Measurements from ENCODE around the gene CLMN. TPM values are rescaled to one million over a fixed set of nuclear protein-coding genes. Genes with fewer than 3 reads are reported as not detected.

CLMN gene
- total and polyA plus RNA-seq, 2 of the 8 experiments (the other 6 are each of a cell fraction or from before 2014, with no cell fraction given) = 1.6 to 8.2 TPM

GRCh38 chr14:95235767-95236166 lies 83.9 kb downstream of the CLMN start:
- Histone ChIP-seq H3K14ac (ENCODE audit: insufficient read length) (no peak overlapping the region), H3K23me2 (ENCODE audit: low read depth, low read length) (peaks cover 2% of the 10 kb centered on the region; the same call in 1 of the 2 replicates), H2BK120ac (replicated peaks; ENCODE audit: low read depth, low read length) (no peak overlapping the region), H4K20me1 (replicated peaks in 1 of 2; ENCODE audit: control insufficient read depth in 1 of 2, insufficient read depth in 2 of 2, low read length in 2 of 2) (peaks cover 0 to 1% of the 10 kb centered on the region in 2 experiments), H3K9ac (replicated peaks in 1 of 4; ENCODE audit: extremely low read depth in 1 of 4, low read depth in 3 of 4, low read length in 3 of 4) (no peak overlapping the region), H3K9me3 (ENCODE audit: insufficient read depth in 2 of 2, low read depth in 1 of 2, low read length in 1 of 2) (no peaks in the 10 kb centered on the region), H3K36me3 (ENCODE audit: control insufficient read depth in 2 of 4, insufficient read depth in 4 of 4, low read length in 3 of 4) (no peaks in the 10 kb centered on the region), H3K4me1 (replicated peaks in 1 of 4; ENCODE audit: control insufficient read depth in 3 of 4, insufficient read depth in 4 of 4, low read length in 3 of 4) (peaks cover 0 to 6% (median 0%) of the 10 kb centered on the region in 4 experiments; a peak in 4 of 7 replicates), H4K5ac (ENCODE audit: insufficient read length, low read depth, low read length) (no peak overlapping the region), H2BK15ac (ENCODE audit: low read length) (no peak overlapping the region), H3K27ac (ENCODE audit: low read depth, low read length) (no peak overlapping the region), H3K4me3 (ENCODE audit: extremely low read depth in 1 of 4, insufficient read depth in 2 of 4, low read depth in 3 of 4, low read length in 4 of 4) (no peak overlapping the region), H3K4ac (replicated peaks; ENCODE audit: insufficient read length, low read depth, low read length) (no peak overlapping the region), H3K18ac (ENCODE audit: extremely low read depth, low read length) (no peak overlapping the region), H2BK5ac (ENCODE audit: low read depth, low read length) (no peak overlapping the region), H4K8ac (ENCODE audit: extremely low read depth, insufficient read depth, low read length) (no peak overlapping the region), H2BK12ac (ENCODE audit: low read depth, low read length) (no peak overlapping the region), H2BK20ac (ENCODE audit: low read length) (no peak overlapping the region), H2AK5ac (ENCODE audit: low read depth, low read length) (no peak overlapping the region), H3K79me1 (ENCODE audit: low read depth, low read length) (no peaks in the 10 kb centered on the region), H3K79me2 (ENCODE audit: control insufficient read depth in 1 of 2, insufficient read depth in 2 of 2, low read length in 2 of 2) (no peaks in the 10 kb centered on the region), H3K23ac (ENCODE audit: insufficient read length) (no peak overlapping the region), H3K4me2 (ENCODE audit: insufficient read depth in 1 of 2, low read depth in 2 of 2, low read length in 2 of 2) (no peak overlapping the region), H3K27me3 (replicated peaks in 1 of 4; ENCODE audit: control insufficient read depth in 3 of 4, extremely low read depth in 1 of 4, insufficient read depth in 3 of 4, low read length in 3 of 4) (no peaks in the 10 kb centered on the region), H3K56ac (replicated peaks; ENCODE audit: insufficient read length, low read depth, low read length) (no peak overlapping the region), H4K91ac (replicated peaks; ENCODE audit: insufficient read length, low read length) (no peak overlapping the region), H2AFZ (ENCODE audit: low read length) (no peak overlapping the region)
- ChIA-PET CTCF (ENCODE audit: partially characterized antibody) (interaction anchor here (0.6 to 1.2 kb wide), 3 partner anchors 16 to 324 kb away, joined by 3 to 5 read pairs (median 4); no protein-coding TSS in a partner anchor), POLR2A (ENCODE audit: partially characterized antibody) (interaction anchor here (0.7 kb wide), 1 partner anchor 990 kb away, joined by 3 read pairs; no protein-coding TSS in a partner anchor)
- 94% methylated on average over 14 of the region's 14 CpGs; no CpG with 5 or more reads in 1 of the 2 experiments for WGBS, 2 experiments (ENCODE audit: extremely low coverage in 1 of 2, insufficient coverage in 1 of 2, insufficient read length in 1 of 2, insufficient replicate concordance in 2 of 2, low coverage in 1 of 2, low lambda C conversion rate in 2 of 2, missing lambda C conversion rate in 1 of 2)
- no peak for FAIRE-seq
- DNase-seq (ENCODE audit: low read depth in 1 of 2, low spot score in 2 of 2) = no peak
- TF ChIP-seq CHD1 (IDR thresholded peaks at IDR 0.05; ENCODE audit: low read depth, low read length) (no peak), RXRA (IDR thresholded peaks at IDR 0.05; ENCODE audit: insufficient read depth, low read depth, low read length) (no peak), ATF2 (IDR thresholded peaks at IDR 0.05; ENCODE audit: low read length) (no peak), KDM1A (IDR thresholded peaks at IDR 0.05; ENCODE audit: borderline replicate concordance, low read length) (no peak), ZNF274 (IDR thresholded peaks at IDR 0.05; ENCODE audit: borderline replicate concordance, extremely low read depth, low read length) (no peak)

Measured in H1 (cell line).